ENCODE measurements around the gene RPP25L.

The RPP25L gene

DNA sequence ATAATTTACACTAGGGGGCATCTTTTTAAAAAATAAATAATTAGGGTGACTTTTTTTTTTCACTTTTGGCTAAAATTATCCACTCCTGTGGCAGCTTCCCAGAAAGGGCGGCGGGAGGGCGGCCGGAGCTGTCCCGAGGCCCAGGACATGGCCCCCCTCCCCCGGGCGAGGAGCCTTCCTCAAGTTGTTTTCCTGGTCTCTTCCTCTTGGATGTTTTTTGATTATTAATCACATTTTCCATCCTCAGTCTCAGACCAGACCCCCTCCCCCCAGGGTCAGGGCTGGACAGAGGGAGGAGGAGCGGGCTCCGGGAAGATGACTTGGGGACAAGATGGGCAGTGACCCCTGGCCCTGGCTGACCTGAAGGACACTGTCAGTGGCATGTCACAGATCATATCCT lies 17.7 kb downstream of the RPP25L start:
- Histone ChIP-seq H3K4me3 (ENCODE audit: low read depth, low read length) (no peak overlapping the region), H3K9me3 (ENCODE audit: insufficient read depth, low read depth, low read length) (peaks cover 4% of the 10 kb centered on the region), H3K27me3 (ENCODE audit: insufficient read depth, low read length) (peaks cover 39% of the 10 kb centered on the region), H4K12ac (ENCODE audit: low read depth, low read length) (no peak overlapping the region), H3K4me1 (ENCODE audit: control insufficient read depth in 1 of 2, insufficient read depth in 2 of 2, low read length in 2 of 2) (peaks cover 12 to 14% of the 10 kb centered on the region in 2 experiments), H3K14ac (ENCODE audit: low read length) (no peak overlapping the region), H3K23ac (ENCODE audit: low read length) (no peak overlapping the region), H4K91ac (ENCODE audit: low read depth, low read length) (no peak overlapping the region), H3K27ac (ENCODE audit: low read depth, low read length) (no peak overlapping the region), H3K4ac (ENCODE audit: low read depth, low read length) (no peak overlapping the region), H2AFZ (ENCODE audit: insufficient read depth, low read length, poor library complexity) (no peak overlapping the region), H2AK5ac (ENCODE audit: low read length) (no peak overlapping the region), H3K79me1 (ENCODE audit: low read length) (no peaks in the 10 kb centered on the region), H2BK5ac (ENCODE audit: low read depth, low read length, poor library complexity) (no peak overlapping the region), H3K18ac (ENCODE audit: low read length) (no peak overlapping the region), H3K9ac (ENCODE audit: low read length) (no peak overlapping the region), H3K79me2 (ENCODE audit: control insufficient read depth, insufficient read depth, low read length, poor library complexity) (no peaks in the 10 kb centered on the region), H3K36me3 (ENCODE audit: control insufficient read depth in 1 of 2, insufficient read depth in 2 of 2, low read length in 2 of 2) (no peaks in the 10 kb centered on the region), H4K8ac (ENCODE audit: low read depth, low read length) (no peak overlapping the region), H2BK12ac (ENCODE audit: low read length) (no peak overlapping the region), H3K4me2 (ENCODE audit: low read length) (no peak overlapping the region), H2BK120ac (ENCODE audit: insufficient read depth, low read length, poor library complexity) (no peak overlapping the region)
- DNase-seq: no peak
- no CpG with 5 or more reads among the region's 9 CpGs for WGBS (ENCODE audit: extremely low coverage, insufficient coverage, insufficient read length)

- Histone ChIP-seq H4K12ac (ENCODE audit: low read depth, low read length) (no peak overlapping the region), H3K18ac (ENCODE audit: low read length) (no peak overlapping the region), H3K79me2 (ENCODE audit: control insufficient read depth, insufficient read depth, low read length, poor library complexity) (no peaks in the 10 kb centered on the region), H3K27ac (ENCODE audit: low read depth, low read length) (no peak overlapping the region), H3K4ac (ENCODE audit: low read depth, low read length) (no peak overlapping the region), H3K4me3 (ENCODE audit: low read depth, low read length) (no peak overlapping the region), H2BK120ac (ENCODE audit: insufficient read depth, low read length, poor library complexity) (no peak overlapping the region), H3K79me1 (ENCODE audit: low read length) (no peaks in the 10 kb centered on the region), H3K14ac (ENCODE audit: low read length) (no peak overlapping the region), H2AK5ac (ENCODE audit: low read length) (no peak overlapping the region), H3K23ac (ENCODE audit: low read length) (no peak overlapping the region), H3K9ac (ENCODE audit: low read length) (no peak overlapping the region), H2BK12ac (ENCODE audit: low read length) (no peak overlapping the region), H3K4me2 (ENCODE audit: low read length) (peak overlapping the region; percentile 9), H3K36me3 (ENCODE audit: control insufficient read depth in 1 of 2, insufficient read depth in 2 of 2, low read length in 2 of 2) (no peaks in the 10 kb centered on the region), H2BK5ac (ENCODE audit: low read depth, low read length, poor library complexity) (no peak overlapping the region), H3K27me3 (ENCODE audit: insufficient read depth, low read length) (peaks cover 51% of the 10 kb centered on the region), H4K8ac (ENCODE audit: low read depth, low read length) (no peak overlapping the region), H3K9me3 (ENCODE audit: insufficient read depth, low read depth, low read length) (peaks cover 6% of the 10 kb centered on the region), H2AFZ (ENCODE audit: insufficient read depth, low read length, poor library complexity) (no peak overlapping the region), H4K91ac (ENCODE audit: low read depth, low read length) (no peak overlapping the region), H3K4me1 (ENCODE audit: control insufficient read depth in 1 of 2, insufficient read depth in 2 of 2, low read length in 2 of 2) (peaks cover 12 to 14% of the 10 kb centered on the region in 2 experiments)
- DNase-seq: no peak
- no CpG with 5 or more reads among the region's 26 CpGs for WGBS (ENCODE audit: extremely low coverage, insufficient coverage, insufficient read length)
Measured at GRCh38 chr9:34592895-34593601, 18.8 kb downstream of the RPP25L start.

DNA sequence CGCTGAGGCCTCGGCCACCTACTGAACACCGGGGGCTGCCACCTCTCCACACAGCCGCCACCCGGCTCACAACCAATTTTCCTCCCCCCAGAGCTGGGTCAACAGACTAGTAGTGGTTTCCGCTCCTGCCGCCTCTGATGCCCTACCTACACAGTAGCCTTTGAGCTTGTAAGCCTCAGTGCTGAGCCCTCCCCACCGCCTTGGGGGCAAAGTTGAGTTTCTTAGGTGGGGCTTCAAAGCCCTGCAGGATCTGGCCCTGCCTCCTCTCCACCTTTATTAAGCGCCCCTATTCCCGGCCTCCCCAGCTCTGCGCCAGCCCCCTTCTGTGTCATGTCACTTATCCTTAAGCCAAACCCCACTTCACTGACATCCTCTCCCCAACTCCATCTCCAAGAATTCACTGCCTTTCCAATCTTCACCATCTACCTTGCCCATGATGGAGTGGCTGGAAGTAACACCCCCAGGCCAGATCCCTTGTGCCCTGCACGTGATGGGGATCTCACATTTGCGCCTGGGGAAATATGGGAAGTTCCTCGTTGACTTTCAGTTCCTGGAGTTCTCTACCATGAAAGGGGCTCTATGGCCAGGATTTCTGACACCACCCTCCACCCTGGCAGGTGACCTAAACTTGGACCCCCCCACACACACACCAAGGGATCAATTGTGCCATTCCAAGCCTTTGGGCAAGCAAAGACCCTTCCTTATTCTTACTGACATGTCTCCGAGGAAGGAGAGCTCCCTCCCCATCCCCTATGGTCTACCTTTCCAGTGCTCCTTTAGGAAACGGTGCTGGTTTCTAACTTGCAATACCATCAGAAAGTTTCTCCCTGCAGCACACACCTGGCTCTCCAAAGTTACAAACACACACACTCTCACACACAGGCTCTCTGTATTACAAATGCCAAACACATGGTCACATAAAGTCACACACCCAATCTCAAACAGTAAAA lies 19.7 kb downstream of the RPP25L start:
- DNase-seq: no peak
- Histone ChIP-seq H3K27ac (ENCODE audit: low read depth, low read length) (no peak overlapping the region), H2BK120ac (ENCODE audit: insufficient read depth, low read length, poor library complexity) (no peak overlapping the region), H3K36me3 (ENCODE audit: control insufficient read depth in 1 of 2, insufficient read depth in 2 of 2, low read length in 2 of 2) (no peaks in the 10 kb centered on the region), H3K4ac (ENCODE audit: low read depth, low read length) (no peak overlapping the region), H3K9ac (ENCODE audit: low read length) (no peak overlapping the region), H4K91ac (ENCODE audit: low read depth, low read length) (no peak overlapping the region), H4K12ac (ENCODE audit: low read depth, low read length) (no peak overlapping the region), H3K27me3 (ENCODE audit: insufficient read depth, low read length) (peaks cover 59% of the 10 kb centered on the region), H4K8ac (ENCODE audit: low read depth, low read length) (no peak overlapping the region), H3K4me2 (ENCODE audit: low read length) (no peak overlapping the region), H2BK5ac (ENCODE audit: low read depth, low read length, poor library complexity) (no peak overlapping the region), H3K14ac (ENCODE audit: low read length) (no peak overlapping the region), H3K4me3 (ENCODE audit: low read depth, low read length) (no peak overlapping the region), H2BK12ac (ENCODE audit: low read length) (no peak overlapping the region), H3K23ac (ENCODE audit: low read length) (no peak overlapping the region), H3K18ac (ENCODE audit: low read length) (no peak overlapping the region), H3K9me3 (ENCODE audit: insufficient read depth, low read depth, low read length) (peaks cover 6% of the 10 kb centered on the region), H3K4me1 (ENCODE audit: control insufficient read depth in 1 of 2, insufficient read depth in 2 of 2, low read length in 2 of 2) (peaks cover 12 to 14% of the 10 kb centered on the region in 2 experiments), H3K79me1 (ENCODE audit: low read length) (no peaks in the 10 kb centered on the region), H2AFZ (ENCODE audit: insufficient read depth, low read length, poor library complexity) (no peak overlapping the region), H3K79me2 (ENCODE audit: control insufficient read depth, insufficient read depth, low read length, poor library complexity) (no peaks in the 10 kb centered on the region), H2AK5ac (ENCODE audit: low read length) (no peak overlapping the region)
- WGBS (ENCODE audit: extremely low coverage, insufficient coverage, insufficient read length): no CpG with 5 or more reads among the region's 16 CpGs

DNA sequence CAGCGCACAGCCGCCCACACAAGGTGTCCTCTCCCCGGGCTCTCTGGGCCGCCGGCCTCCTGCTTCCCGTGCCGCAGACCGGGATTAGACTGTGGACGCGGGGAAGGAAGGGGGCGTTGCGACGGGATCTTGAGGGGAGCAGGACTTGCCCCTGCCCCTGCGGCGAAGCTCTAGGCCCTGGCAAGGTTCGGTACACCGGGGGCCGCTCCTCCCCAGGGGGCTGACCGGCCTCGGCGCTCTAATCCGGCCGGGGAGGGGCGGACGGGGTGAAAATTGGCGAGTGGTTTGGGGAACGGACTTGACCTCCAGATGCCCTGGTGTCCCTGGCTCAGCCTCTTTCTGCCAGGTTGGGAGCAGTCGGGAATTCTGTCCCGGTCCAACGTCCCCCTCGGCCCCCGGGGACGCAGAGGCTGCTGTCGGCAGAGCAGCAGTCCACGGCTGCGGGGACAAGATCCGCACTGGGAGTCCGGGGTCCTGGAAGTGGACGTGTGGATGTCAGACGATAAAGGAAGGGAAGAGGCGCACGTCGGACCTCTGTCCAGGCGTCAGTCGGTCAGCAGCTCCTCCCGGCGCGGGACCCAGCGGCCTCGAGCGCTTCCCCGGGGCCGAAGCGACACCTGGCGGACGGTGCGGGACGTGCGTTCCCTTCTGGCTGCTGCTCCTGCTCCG lies 20.5 kb downstream of the RPP25L start:
- Histone ChIP-seq H3K36me3 (ENCODE audit: control insufficient read depth in 1 of 2, insufficient read depth in 2 of 2, low read length in 2 of 2) (no peaks in the 10 kb centered on the region), H3K9ac (ENCODE audit: low read length) (no peak overlapping the region), H3K79me1 (ENCODE audit: low read length) (no peaks in the 10 kb centered on the region), H3K18ac (ENCODE audit: low read length) (no peak overlapping the region), H4K91ac (ENCODE audit: low read depth, low read length) (no peak overlapping the region), H2BK5ac (ENCODE audit: low read depth, low read length, poor library complexity) (no peak overlapping the region), H3K14ac (ENCODE audit: low read length) (no peak overlapping the region), H3K4me2 (ENCODE audit: low read length) (peak overlapping the region; percentile 17), H4K12ac (ENCODE audit: low read depth, low read length) (no peak overlapping the region), H4K8ac (ENCODE audit: low read depth, low read length) (no peak overlapping the region), H2AFZ (ENCODE audit: insufficient read depth, low read length, poor library complexity) (no peak overlapping the region), H3K9me3 (ENCODE audit: insufficient read depth, low read depth, low read length) (peaks cover 5% of the 10 kb centered on the region), H3K4me3 (ENCODE audit: low read depth, low read length) (no peak overlapping the region), H3K27me3 (ENCODE audit: insufficient read depth, low read length) (peaks cover 67% of the 10 kb centered on the region), H2BK12ac (ENCODE audit: low read length) (no peak overlapping the region), H2BK120ac (ENCODE audit: insufficient read depth, low read length, poor library complexity) (no peak overlapping the region), H3K23ac (ENCODE audit: low read length) (no peak overlapping the region), H3K27ac (ENCODE audit: low read depth, low read length) (no peak overlapping the region), H3K79me2 (ENCODE audit: control insufficient read depth, insufficient read depth, low read length, poor library complexity) (no peaks in the 10 kb centered on the region), H3K4me1 (ENCODE audit: control insufficient read depth in 1 of 2, insufficient read depth in 2 of 2, low read length in 2 of 2) (peaks cover 12 to 14% of the 10 kb centered on the region in 2 experiments), H3K4ac (ENCODE audit: low read depth, low read length) (no peak overlapping the region), H2AK5ac (ENCODE audit: low read length) (no peak overlapping the region)
- WGBS (ENCODE audit: extremely low coverage, insufficient coverage, insufficient read length): no CpG with 5 or more reads among the region's 60 CpGs
- DNase-seq: peak; percentile 64 to 90

All from trophoblast cell (in vitro differentiated cells and primary cell).